Tibial artery (tissue), 4 donors: ENCODE measurements around the gene ETHE1.
A peak's percentile ranks its signal among the peaks of the same experiment; 100 is the strongest.

Experiments
- DNase-seq, 2 donors: peaks; one replicate each; pipeline ENCODE4 v3.0.0-alpha.2; 2019
- H3K27ac ChIP-seq, 2 donors: fragments of 200-600 bp; sonication (generic) in 1 of 2; 1 replicate in 1 of 2; 2 replicates in 1 of 2; pipeline ENCODE4 v1.5.1; 2018 to 2019; ENCODE audit warnings: mild to moderate bottlenecking in 1 of 2
- H3K27me3 ChIP-seq, 2 donors: fragments of 200-600 bp; sonication (generic) in 1 of 2; one replicate each; pipeline versions ENCODE4 v1.5.1 to v1.6.0; 2016 to 2019
- H3K36me3 ChIP-seq, 3 donors: fragments of 200-600 bp; sonication (generic) in 2 of 3; one replicate each; pipeline ENCODE4 v1.5.1; 2016 to 2019; ENCODE audit warnings: mild to moderate bottlenecking in 2 of 3
- H3K4me1 ChIP-seq, 4 donors: fragments of 200-600 bp; sonication (generic) in 2 of 4; 1 replicate in 3 of 4; 2 replicates in 1 of 4; pipeline ENCODE4 v1.5.1; 2016 to 2019
- H3K4me3 ChIP-seq, 2 donors: fragments of 200-600 bp; sonication (generic) in 1 of 2; 1 replicate in 1 of 2; 2 replicates in 1 of 2; pipeline ENCODE4 v1.5.1; 2018 to 2019; ENCODE audit warnings: mild to moderate bottlenecking in 2 of 2
- H3K9me3 ChIP-seq, 3 donors: fragments of 200-600 bp; sonication (generic) in 1 of 3; one replicate each; pipeline ENCODE4 v1.5.1; 2016 to 2019
- CTCF ChIP-seq, 2 experiments: fragments of 200-600 bp in 1 of 2; fragments of 450-650 bp in 1 of 2; IDR thresholded peaks; one replicate each; pipeline ENCODE4 v1.5.1; 2017 to 2019; ENCODE audit warnings: antibody characterized with exemption in 2 of 2, mild to moderate bottlenecking in 1 of 2, moderate library complexity in 1 of 2
- intact Hi-C: fragments of 100-400 bp; cut with DNase I; formaldehyde crosslinking; loops from one replicate; pipeline ENCODE4 v1.15.0; 2023; ENCODE audit warnings: low total_unique reads

The ETHE1 gene

GRCh38 chr19:43479226-43479625, 47.8 kb downstream of the ETHE1 start:
- Histone ChIP-seq H3K4me1 (peaks cover 0 to 20% (median 9%) of the 10 kb centered on the region in 4 donors), H3K9me3 (no peaks in the 10 kb centered on the region), H3K36me3 (peaks cover 0 to 33% (median 0%) of the 10 kb centered on the region in 3 donors), H3K27me3 (no peaks in the 10 kb centered on the region), H3K4me3 (no peak overlapping the region), H3K27ac (no peak overlapping the region)
- TF ChIP-seq CTCF (IDR thresholded peaks at IDR 0.05) = no peak
- intact Hi-C loops = no loop called here
- no peak for DNase-seq

GRCh38 chr19:43478323-43478722, 48.7 kb downstream of the ETHE1 start:
- Histone ChIP-seq H3K36me3 (peaks cover 0 to 33% (median 0%) of the 10 kb centered on the region in 3 donors), H3K27me3 (no peaks in the 10 kb centered on the region), H3K4me1 (peaks cover 0 to 20% (median 9%) of the 10 kb centered on the region in 4 donors), H3K27ac (no peak overlapping the region), H3K4me3 (no peak overlapping the region), H3K9me3 (no peaks in the 10 kb centered on the region)
- no peak for TF ChIP-seq CTCF (IDR thresholded peaks at IDR 0.05)
- DNase-seq = no peak
- intact Hi-C loops = no loop called here

- Histone ChIP-seq H3K27ac (peak overlapping the region in 1 of 2 donors; percentile 75), H3K4me1 (peaks cover 0 to 20% (median 9%) of the 10 kb centered on the region in 4 donors), H3K9me3 (no peaks in the 10 kb centered on the region), H3K27me3 (no peaks in the 10 kb centered on the region), H3K4me3 (no peak overlapping the region), H3K36me3 (peaks cover 0 to 26% (median 0%) of the 10 kb centered on the region in 3 donors)
- intact Hi-C loops = no loop called here
- no peak for DNase-seq
- no peak for TF ChIP-seq CTCF (IDR thresholded peaks at IDR 0.05)
These were observed 50.4 kb downstream of the ETHE1 start for GRCh38 chr19:43476606-43477005.

- Histone ChIP-seq H3K27ac (peak overlapping the region; percentile 73 to 75), H3K4me3 (peak overlapping the region; percentile 41 to 57), H3K4me1 (peaks cover 0 to 20% (median 9%) of the 10 kb centered on the region in 4 donors), H3K9me3 (no peaks in the 10 kb centered on the region), H3K27me3 (no peaks in the 10 kb centered on the region), H3K36me3 (peaks cover 0 to 16% (median 0%) of the 10 kb centered on the region in 3 donors)
- DNase-seq = peak; percentile 87 to 97
- intact Hi-C loops = no loop called here
- no peak for TF ChIP-seq CTCF (IDR thresholded peaks at IDR 0.05)
These were observed 51.9 kb downstream of the ETHE1 start for GRCh38 chr19:43474986-43475705.

GRCh38 chr19:43474487-43474886, 52.5 kb downstream of the ETHE1 start:
- no peak for TF ChIP-seq CTCF (IDR thresholded peaks at IDR 0.05)
- Histone ChIP-seq H3K27ac (peak overlapping the region; percentile 73 to 75), H3K27me3 (no peaks in the 10 kb centered on the region), H3K4me1 (peaks cover 0 to 20% (median 9%) of the 10 kb centered on the region in 4 donors), H3K36me3 (peaks cover 0 to 16% (median 0%) of the 10 kb centered on the region in 3 donors), H3K9me3 (no peaks in the 10 kb centered on the region), H3K4me3 (peak overlapping the region; percentile 41 to 57)
- intact Hi-C loops = no loop called here
- DNase-seq = no peak
